Suprapubic skin (tissue), 2 donors: Measurements from ENCODE around the gene C16orf90.

Experiments
- EP300 ChIP-seq: sonication (generic); formaldehyde crosslinking; IDR thresholded peaks from one replicate; pipeline ENCODE4 v1.6.1; 2017; ENCODE audit warnings: antibody characterized with exemption
- POLR2A ChIP-seq, 2 donors: fragments of 450-650 bp; IDR thresholded peaks; one replicate each; pipeline ENCODE4 v1.6.1; 2017; ENCODE audit warnings: antibody characterized with exemption in 2 of 2, mild to moderate bottlenecking in 2 of 2, moderate library complexity in 2 of 2

DNA sequence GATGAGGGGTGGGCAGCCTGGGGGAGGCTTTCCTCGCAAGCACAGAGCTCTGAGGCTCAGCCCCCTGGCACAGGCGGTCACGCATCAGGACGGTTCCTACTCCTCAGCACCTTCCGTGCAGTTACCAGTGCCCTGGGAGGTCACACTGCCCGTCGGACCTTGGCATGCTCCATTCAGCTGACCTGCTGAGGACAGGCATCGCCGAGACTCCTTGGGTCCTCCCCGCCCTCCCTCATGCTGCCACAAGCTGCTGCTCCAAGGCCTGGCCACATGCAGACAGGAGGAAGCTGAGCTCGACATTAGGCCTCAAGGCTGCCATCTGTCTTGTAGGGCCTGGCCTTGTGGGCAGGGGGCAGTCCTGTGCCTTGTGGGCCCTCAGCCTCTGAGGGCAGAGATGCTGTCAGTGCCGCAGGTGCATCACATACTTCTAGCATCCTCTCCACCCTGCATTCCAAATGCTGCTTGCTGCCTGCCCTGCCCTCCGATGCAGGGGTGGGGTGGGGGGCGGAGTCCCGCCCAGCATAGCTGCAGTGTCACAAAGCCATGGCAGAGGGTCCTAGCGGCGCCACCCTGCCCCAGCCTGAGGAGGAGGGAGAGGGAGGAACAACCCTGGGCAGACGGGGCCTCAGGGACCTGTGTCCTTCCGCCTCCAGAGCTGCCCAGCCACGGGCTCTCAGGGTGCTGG, 9.3 kb downstream of the C16orf90 start:
- no peak for TF ChIP-seq POLR2A (IDR thresholded peaks at IDR 0.05)
- TF ChIP-seq EP300 = no peak
